Upper lobe of left lung (tissue), 6 donors: ENCODE results near the gene SFT2D2. TPM values are rescaled to one million over a fixed set of nuclear protein-coding genes. Genes with fewer than 3 reads are reported as not detected.

ENCODE experiments used
- ATAC-seq, 2 donors: fragments of 200-7000 bp; cut with Tn5 transposase; one replicate each; pipeline ENCODE4 v1.9.1; 2022; ENCODE audit warnings: mild to moderate bottlenecking in 2 of 2, moderate library complexity in 2 of 2; ENCODE audit not compliant: low FRiP score in 2 of 2
- DNase-seq, 2 donors: peaks; one replicate each; pipeline ENCODE4 v3.0.0-alpha.2; 2019 to 2020
- H3K27ac ChIP-seq, 4 donors: fragments of 200-600 bp; sonication (generic); one replicate each; pipeline ENCODE4 v1.5.1; 2016 to 2019
- H3K27me3 ChIP-seq, 4 donors: fragments of 200-600 bp; sonication (generic); one replicate each; pipeline ENCODE4 v1.5.1; 2017 to 2019
- H3K36me3 ChIP-seq, 4 donors: fragments of 200-600 bp; sonication (generic); one replicate each; pipeline ENCODE4 v1.5.1; 2016 to 2019
- H3K4me1 ChIP-seq, 4 donors: fragments of 200-600 bp; sonication (generic); one replicate each; pipeline ENCODE4 v1.5.1; 2018 to 2019
- H3K4me3 ChIP-seq, 4 donors: fragments of 200-600 bp; sonication (generic); one replicate each; pipeline ENCODE4 v1.5.1; 2017 to 2019; ENCODE audit warnings: mild to moderate bottlenecking in 2 of 4, moderate library complexity in 1 of 4
- H3K9me3 ChIP-seq, 4 donors: fragments of 200-600 bp; sonication (generic); one replicate each; pipeline ENCODE4 v1.5.1; 2018 to 2019
- CTCF ChIP-seq, 6 experiments: fragments of 450-650 bp in 4 of 6; fragments of 200-600 bp in 2 of 6; sonication (generic) in 2 of 6; IDR thresholded peaks; one replicate each; pipeline ENCODE4 v1.5.1; 2016 to 2019; ENCODE audit warnings: antibody characterized with exemption in 6 of 6
- EP300 ChIP-seq, 4 donors: sonication (generic); formaldehyde crosslinking; IDR thresholded peaks; one replicate each; pipeline ENCODE4 v1.5.1; 2017; ENCODE audit warnings: antibody characterized with exemption in 4 of 4, control low read depth in 2 of 4
- POLR2A ChIP-seq, 4 donors: fragments of 450-650 bp; IDR thresholded peaks; one replicate each; pipeline ENCODE4 v1.5.1; 2016 to 2017; ENCODE audit warnings: antibody characterized with exemption in 4 of 4, mild to moderate bottlenecking in 2 of 4
- POLR2AphosphoS5 ChIP-seq, 2 donors: sonication (generic); formaldehyde crosslinking; IDR thresholded peaks; one replicate each; pipeline ENCODE4 v1.5.1; 2017; ENCODE audit warnings: antibody characterized with exemption in 2 of 2
- WGBS, 2 donors: methylation state at CpG; one replicate each; pipeline ENCODE4 v1.1.5; 2017 to 2018; 5-methylcytosine and 5-hydroxymethylcytosine counted together
- total RNA-seq, 6 donors: library from RNA; depleted of rRNA in 4 of 6; stranded (reverse); fragments of >200 nt in 4 of 6; gene quantifications; one replicate each; pipeline versions ENCODE4 v1.1.0 to v1.2.1, GENCODE V29; 2016 to 2021
- donor health status: DM: no; HTN: no; CAD: no; lungs with moderate emphysema.
- donor health status: DM: no; HTN: yes; CAD: no; lungs with severe emphysema.

Gene SFT2D2
- total RNA-seq, result 10 to 100 TPM; 27.7 to 70.6 (median 41.9) TPM

- H3K27ac ChIP-seq, result peak within 1 kb of the TSS; percentile 87 to 97 (median 94)
- peaks cover 0 to 3% (median 0%) of the 10 kb centered on the region in 4 donors for H3K36me3 ChIP-seq
- H3K4me3 ChIP-seq, result peak within 1 kb of the TSS; percentile 78 to 98 (median 90)
- TF ChIP-seq EP300 (IDR thresholded peaks at IDR 0.05) (no peak), POLR2A (IDR thresholded peaks at IDR 0.05) (peak in 3 of 4 donors; percentile 67 to 94 (median 82)), POLR2AphosphoS5 (IDR thresholded peaks at IDR 0.05) (peak; percentile 77 to 81), CTCF (IDR thresholded peaks at IDR 0.05) (peak in 1 of 6 experiments; percentile 1)
- H3K4me1 ChIP-seq, result peaks cover 31 to 50% (median 39%) of the 10 kb centered on the region in 4 donors
- ATAC-seq, result peak; percentile 95 to 97
- DNase-seq, result peak; percentile 84 to 97
- H3K9me3 ChIP-seq, result no peaks in the 10 kb centered on the region
- WGBS, 2 donors, result 4 to 5% methylated on average over 6 to 20 of the region's 58 CpGs
- H3K27me3 ChIP-seq, result no peaks in the 10 kb centered on the region
Observed at GRCh38 chr1:168225476-168226190, at the start of gene SFT2D2. Gene SFT2D2 (plus strand): TSS chr1:168226004. CDS start chr1:168226080, 76 bp downstream.

- 78 to 80% methylated on average over 5 of the region's 5 CpGs for WGBS, 2 donors
- no peak for TF ChIP-seq CTCF (IDR thresholded peaks at IDR 0.05)
- TF ChIP-seq EP300 (IDR thresholded peaks at IDR 0.05), result peak in 1 of 4 donors; percentile 0
- TF ChIP-seq POLR2AphosphoS5 (IDR thresholded peaks at IDR 0.05), result no peak
- TF ChIP-seq POLR2A (IDR thresholded peaks at IDR 0.05), result no peak
- no peaks in the 10 kb centered on the region for H3K36me3 ChIP-seq
- no peak for ATAC-seq
- peak overlapping the region; percentile 93 to 95 (median 94) for H3K27ac ChIP-seq
- peaks cover 0 to 18% (median 11%) of the 10 kb centered on the region in 4 donors for H3K4me1 ChIP-seq
- H3K27me3 ChIP-seq, result no peaks in the 10 kb centered on the region
- peak overlapping the region in 3 of 4 donors; percentile 75 to 91 (median 86) for H3K4me3 ChIP-seq
- H3K9me3 ChIP-seq, result no peaks in the 10 kb centered on the region
- no peak for DNase-seq
Observed at GRCh38 chr1:168178227-168178637, 47.6 kb upstream of the SFT2D2 start.

- WGBS, 2 donors, result 0 to 1% methylated on average over 41 to 54 of the region's 56 CpGs
- peak; percentile 97 to 99 for DNase-seq
- Histone ChIP-seq H3K9me3 (no peaks in the 10 kb centered on the region), H3K36me3 (no peaks in the 10 kb centered on the region), H3K27ac (peak within 1 kb of the TSS; percentile 93 to 95 (median 94)), H3K4me1 (peaks cover 0 to 21% (median 11%) of the 10 kb centered on the region in 4 donors), H3K27me3 (no peaks in the 10 kb centered on the region), H3K4me3 (peak within 1 kb of the TSS; percentile 56 to 91 (median 80))
- TF ChIP-seq EP300 (IDR thresholded peaks at IDR 0.05) (peak in 2 of 4 donors; percentile 0 to 76), POLR2AphosphoS5 (IDR thresholded peaks at IDR 0.05) (peak; percentile 85 to 91), CTCF (IDR thresholded peaks at IDR 0.05) (peak; percentile 73 to 90 (median 86)), POLR2A (IDR thresholded peaks at IDR 0.05) (peak in 3 of 4 donors; percentile 58 to 91 (median 70))
- ATAC-seq, result peak; percentile 99
Observed at GRCh38 chr1:168178638-168179437, 47.0 kb upstream of the SFT2D2 start, which contains the start of gene TIPRL. Gene TIPRL (plus strand): TSS chr1:168178962. CDS start chr1:168179078, 116 bp downstream.

GRCh38 chr1:168179438-168180147 lies 46.2 kb upstream of the SFT2D2 start:
- no peak for DNase-seq
- Histone ChIP-seq H3K27ac (peak overlapping the region; percentile 93 to 95 (median 94)), H3K36me3 (peaks cover 0 to 2% (median 0%) of the 10 kb centered on the region in 4 donors), H3K4me3 (peak overlapping the region; percentile 56 to 91 (median 80)), H3K27me3 (no peaks in the 10 kb centered on the region), H3K4me1 (peaks cover 0 to 22% (median 11%) of the 10 kb centered on the region in 4 donors), H3K9me3 (no peaks in the 10 kb centered on the region)
- no peak for ATAC-seq
- 6% methylated on average over 20 of the region's 20 CpGs for WGBS, 2 donors
- TF ChIP-seq CTCF (IDR thresholded peaks at IDR 0.05) (no peak), POLR2A (IDR thresholded peaks at IDR 0.05) (no peak), POLR2AphosphoS5 (IDR thresholded peaks at IDR 0.05) (no peak), EP300 (IDR thresholded peaks at IDR 0.05) (no peak)
